ENCODE measurements around the gene TBC1D10B.
A peak's percentile ranks its signal among the peaks of the same experiment; 100 is the strongest.
"Not testable (repeated sequence)": the region's sequence is repeated elsewhere in the genome, so short reads cannot be mapped to it uniquely, and the experiment has no call there.

The TBC1D10B gene

GRCh38 chr16:30354423-30355143 lies 15.7 kb downstream of the TBC1D10B start:
- DNase-seq = no peak

GRCh38 chr16:30353438-30354129 lies 16.7 kb downstream of the TBC1D10B start:
- DNase-seq = no peak

- no peak for DNase-seq
Observed at GRCh38 chr16:30352488-30353401, 17.5 kb downstream of the TBC1D10B start.

- DNase-seq = no peak
Observed at GRCh38 chr16:30351586-30352419, 18.5 kb downstream of the TBC1D10B start.

GRCh38 chr16:30351001-30351441 lies 19.3 kb downstream of the TBC1D10B start:
- DNase-seq = no peak

- no peak for DNase-seq
Observed at GRCh38 chr16:30350134-30350871, 20.0 kb downstream of the TBC1D10B start.

GRCh38 chr16:30349675-30350074 lies 20.6 kb downstream of the TBC1D10B start:
- no peak for DNase-seq

GRCh38 chr16:30348929-30349328 lies 21.4 kb downstream of the TBC1D10B start:
- DNase-seq = no peak

- DNase-seq = no peak
Observed at GRCh38 chr16:30348113-30348512, 22.2 kb downstream of the TBC1D10B start.

GRCh38 chr16:30346286-30346685 lies 24.0 kb downstream of the TBC1D10B start:
- no peak for DNase-seq

- not testable (repeated sequence) for DNase-seq
Observed at GRCh38 chr16:30343491-30343820, 26.8 kb downstream of the TBC1D10B start.

- DNase-seq = no peak
Observed at GRCh38 chr16:30342751-30343490, 27.4 kb downstream of the TBC1D10B start.

- not testable (repeated sequence) for DNase-seq
Observed at GRCh38 chr16:30341971-30342370, 28.3 kb downstream of the TBC1D10B start.

- DNase-seq = no peak
Observed at GRCh38 chr16:30340621-30341020, 29.7 kb downstream of the TBC1D10B start.

- DNase-seq = not testable (repeated sequence)
Observed at GRCh38 chr16:30338715-30339114, 31.6 kb downstream of the TBC1D10B start.

- DNase-seq = not testable (repeated sequence)
Observed at GRCh38 chr16:30337964-30338357, 32.3 kb downstream of the TBC1D10B start.

- DNase-seq = no peak
Observed at GRCh38 chr16:30335598-30336474, 34.5 kb downstream of the TBC1D10B start.

GRCh38 chr16:30335028-30335597 lies 35.2 kb downstream of the TBC1D10B start:
- peak; percentile 57 for DNase-seq

- DNase-seq = peak; percentile 12
Observed at GRCh38 chr16:30334473-30334989, 35.8 kb downstream of the TBC1D10B start.
